ENCODE results near the gene DNAJB6. TPM values are rescaled to one million over a fixed set of nuclear protein-coding genes. Genes with fewer than 3 reads are reported as not detected.

Gene DNAJB6
- total RNA-seq, 1 donor from 2014 or later = 126 TPM

- TF ChIP-seq, protein P1, sequence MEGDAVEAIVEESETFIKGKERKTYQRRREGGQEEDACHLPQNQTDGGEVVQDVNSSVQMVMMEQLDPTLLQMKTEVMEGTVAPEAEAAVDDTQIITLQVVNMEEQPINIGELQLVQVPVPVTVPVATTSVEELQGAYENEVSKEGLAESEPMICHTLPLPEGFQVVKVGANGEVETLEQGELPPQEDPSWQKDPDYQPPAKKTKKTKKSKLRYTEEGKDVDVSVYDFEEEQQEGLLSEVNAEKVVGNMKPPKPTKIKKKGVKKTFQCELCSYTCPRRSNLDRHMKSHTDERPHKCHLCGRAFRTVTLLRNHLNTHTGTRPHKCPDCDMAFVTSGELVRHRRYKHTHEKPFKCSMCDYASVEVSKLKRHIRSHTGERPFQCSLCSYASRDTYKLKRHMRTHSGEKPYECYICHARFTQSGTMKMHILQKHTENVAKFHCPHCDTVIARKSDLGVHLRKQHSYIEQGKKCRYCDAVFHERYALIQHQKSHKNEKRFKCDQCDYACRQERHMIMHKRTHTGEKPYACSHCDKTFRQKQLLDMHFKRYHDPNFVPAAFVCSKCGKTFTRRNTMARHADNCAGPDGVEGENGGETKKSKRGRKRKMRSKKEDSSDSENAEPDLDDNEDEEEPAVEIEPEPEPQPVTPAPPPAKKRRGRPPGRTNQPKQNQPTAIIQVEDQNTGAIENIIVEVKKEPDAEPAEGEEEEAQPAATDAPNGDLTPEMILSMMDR (IDR thresholded peaks at IDR 0.05; ENCODE audit: insufficient read depth, low read length, poor library complexity, severe bottlenecking) = no peak
- DNase-seq (ENCODE audit: low read depth) = no peak
- no peaks in the 10 kb centered on the region for H3K36me3 ChIP-seq (ENCODE audit: control insufficient read depth, insufficient read depth, low read length)
- H3K27me3 ChIP-seq (ENCODE audit: control insufficient read depth, insufficient read depth, low read length) = no peaks in the 10 kb centered on the region
- no peak overlapping the region for H3K4me3 ChIP-seq (ENCODE audit: low read depth, low read length)
Observed at GRCh38 chr7:157301610-157302120, 35.1 kb upstream of the DNAJB6 start.

DNA sequence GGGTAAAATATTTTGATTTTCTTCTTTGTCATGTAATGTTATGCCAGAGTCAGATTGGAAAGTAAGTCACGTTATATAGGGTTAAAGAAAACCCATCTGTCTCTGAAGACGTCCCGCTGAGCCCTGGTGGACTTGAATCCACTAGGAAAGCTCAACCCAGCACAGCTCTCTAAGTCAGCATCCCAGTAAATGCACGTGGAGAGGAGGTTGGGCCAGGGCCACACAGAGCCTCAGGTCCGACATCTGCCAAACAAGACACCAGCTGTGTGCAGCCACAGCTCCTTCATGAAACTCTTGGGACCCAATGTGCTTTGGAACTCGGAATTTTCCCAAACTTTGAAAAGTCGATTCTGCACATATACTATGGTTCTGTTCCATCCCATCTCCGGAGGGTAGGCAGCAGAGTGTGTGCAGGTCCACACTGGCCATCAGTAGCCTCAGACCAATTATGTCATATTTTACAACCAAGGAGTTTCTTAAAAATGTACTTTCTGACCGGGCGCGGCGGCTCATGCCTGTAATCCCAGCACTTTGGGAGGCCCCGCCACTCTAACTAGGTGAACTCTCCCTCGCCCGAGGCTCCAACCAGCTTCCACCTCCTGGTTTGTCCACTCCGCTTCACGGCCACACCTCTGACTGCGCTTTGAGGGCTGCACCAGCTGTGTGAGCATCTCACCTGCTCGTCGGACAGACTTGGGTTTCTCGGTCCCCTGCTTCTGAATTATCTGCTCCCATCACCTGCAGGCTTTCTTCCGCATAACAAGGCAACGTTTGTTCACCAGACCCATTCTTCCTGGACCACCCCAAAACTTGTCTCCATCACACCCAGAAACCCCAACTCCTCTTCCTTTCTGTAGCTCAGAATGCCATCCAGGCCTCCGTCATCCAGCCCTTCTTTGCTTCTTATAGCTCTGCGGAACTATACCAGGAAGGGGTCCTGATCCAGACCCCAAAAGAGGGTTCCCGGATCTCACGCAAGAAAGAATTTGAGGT, 29.7 kb upstream of the DNAJB6 start:
- no peaks in the 10 kb centered on the region for H3K36me3 ChIP-seq (ENCODE audit: control insufficient read depth, insufficient read depth, low read length)
- no peaks in the 10 kb centered on the region for H3K27me3 ChIP-seq (ENCODE audit: control insufficient read depth, insufficient read depth, low read length)
- no peak overlapping the region for H3K4me3 ChIP-seq (ENCODE audit: low read depth, low read length)
- TF ChIP-seq, protein P1 (IDR thresholded peaks at IDR 0.05; ENCODE audit: insufficient read depth, low read length, poor library complexity, severe bottlenecking) = no peak
- DNase-seq (ENCODE audit: low read depth) = no peak

GRCh38 chr7:157309988-157310668, 26.7 kb upstream of the DNAJB6 start:
- H3K4me3 ChIP-seq (ENCODE audit: low read depth, low read length) = no peak overlapping the region

DNA sequence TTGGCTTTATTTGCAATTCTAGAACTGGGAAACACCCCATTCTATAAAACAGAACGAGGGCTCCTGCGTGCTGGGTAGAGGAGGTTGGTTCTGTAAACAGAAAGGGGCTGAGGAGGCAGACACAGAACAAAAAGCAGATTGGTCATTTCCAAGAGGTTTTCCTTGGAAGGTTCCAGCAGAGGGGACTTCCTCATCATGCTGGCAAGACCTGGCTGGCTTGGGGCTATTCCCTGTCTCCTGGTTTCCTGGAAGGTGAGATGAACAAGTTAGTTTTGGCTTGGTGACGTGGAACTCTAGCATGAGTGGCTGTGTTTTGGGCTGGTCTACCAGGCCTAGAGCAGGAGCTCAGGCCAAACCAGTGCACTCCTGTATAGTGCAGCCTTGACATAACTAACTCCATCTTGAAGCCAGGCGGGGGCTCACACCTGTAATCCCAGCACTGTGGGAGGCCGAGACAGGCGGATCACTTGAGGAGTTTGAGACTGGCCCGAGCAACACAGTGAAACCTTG, 26.1 kb upstream of the DNAJB6 start:
- Histone ChIP-seq H3K27me3 (ENCODE audit: control insufficient read depth, insufficient read depth, low read length) (no peaks in the 10 kb centered on the region), H3K36me3 (ENCODE audit: control insufficient read depth, insufficient read depth, low read length) (no peaks in the 10 kb centered on the region), H3K4me3 (ENCODE audit: low read depth, low read length) (no peak overlapping the region)
- DNase-seq (ENCODE audit: low read depth) = no peak
- TF ChIP-seq, protein P1 (IDR thresholded peaks at IDR 0.05; ENCODE audit: insufficient read depth, low read length, poor library complexity, severe bottlenecking) = no peak

More at GRCh38 chr7:157309988-157310668, 26.7 kb upstream of the DNAJB6 start:
- no peaks in the 10 kb centered on the region for H3K36me3 ChIP-seq (ENCODE audit: control insufficient read depth, insufficient read depth, low read length)
- TF ChIP-seq, protein P1 (IDR thresholded peaks at IDR 0.05; ENCODE audit: insufficient read depth, low read length, poor library complexity, severe bottlenecking) = no peak
- H3K27me3 ChIP-seq (ENCODE audit: control insufficient read depth, insufficient read depth, low read length) = no peaks in the 10 kb centered on the region
- peak; percentile 61 for DNase-seq (ENCODE audit: low read depth)

DNA sequence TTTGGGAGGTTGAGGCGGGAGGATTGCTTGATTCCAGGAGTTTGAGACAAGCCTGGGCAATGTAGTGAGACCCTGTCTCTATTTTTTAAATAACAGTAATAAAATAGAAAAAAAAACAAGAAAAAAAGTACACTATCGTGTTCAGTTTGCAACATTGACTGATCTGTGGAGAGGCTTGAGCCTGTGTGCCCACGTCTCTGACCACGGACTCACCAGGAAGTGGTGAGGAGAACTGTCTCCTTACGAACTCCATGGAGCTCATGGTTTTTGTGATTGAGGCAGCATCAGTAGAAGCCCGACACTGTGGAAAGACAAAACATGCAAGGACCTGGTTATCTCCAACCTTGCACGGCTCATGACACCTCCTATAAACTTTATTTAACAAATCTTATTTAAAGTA, 23.9 kb upstream of the DNAJB6 start:
- no peaks in the 10 kb centered on the region for H3K27me3 ChIP-seq (ENCODE audit: control insufficient read depth, insufficient read depth, low read length)
- DNase-seq (ENCODE audit: low read depth) = no peak

More for the DNA sequence above, 23.9 kb upstream of the DNAJB6 start:
- Histone ChIP-seq H3K36me3 (ENCODE audit: control insufficient read depth, insufficient read depth, low read length) (no peaks in the 10 kb centered on the region), H3K4me3 (ENCODE audit: low read depth, low read length) (no peak overlapping the region)
- TF ChIP-seq, protein P1 (IDR thresholded peaks at IDR 0.05; ENCODE audit: insufficient read depth, low read length, poor library complexity, severe bottlenecking) = no peak

Measured in kidney epithelial cell (primary cell).